IMR-90 (cell line): ENCODE results near the gene PXT1.

Source experiments
- BHLHE40 ChIP-seq: fragments of 150-350 bp; IDR thresholded peaks from 2 replicates; pipeline ENCODE4 v1.6.1; 2016; ENCODE audit warnings: mild to moderate bottlenecking, low read depth, low read length
- CEBPB ChIP-seq: IDR thresholded peaks from 2 replicates; pipeline ENCODE4 v1.6.1; 2012; ENCODE audit warnings: low read depth, low read length, improper control_type of control experiment
- FOS ChIP-seq: fragments of 150-350 bp; IDR thresholded peaks from 2 replicates; pipeline ENCODE4 v1.6.1; 2016; ENCODE audit warnings: low read depth, low read length
- MAZ ChIP-seq: IDR thresholded peaks from 2 replicates; pipeline ENCODE4 v1.6.1; 2012; ENCODE audit warnings: low read depth, mild to moderate bottlenecking, low read length, improper control_type of control experiment, moderate library complexity, borderline replicate concordance
- MXI1 ChIP-seq: IDR thresholded peaks from 2 replicates; pipeline ENCODE4 v1.6.1; 2012; ENCODE audit warnings: low read depth, mild to moderate bottlenecking, low read length, moderate library complexity, borderline replicate concordance
- POLR2A ChIP-seq: IDR thresholded peaks from 2 replicates; pipeline ENCODE4 v1.6.1; 2012; ENCODE audit warnings: mild to moderate bottlenecking, low read depth, low read length
- RAD21 ChIP-seq: IDR thresholded peaks from 2 replicates; pipeline ENCODE4 v1.6.1; 2012; ENCODE audit warnings: low read length, improper control_type of control experiment
- RCOR1 ChIP-seq: IDR thresholded peaks from 2 replicates; pipeline ENCODE4 v1.6.1; 2012; ENCODE audit warnings: mild to moderate bottlenecking, low read length, improper control_type of control experiment; ENCODE audit not compliant: insufficient replicate concordance
- RFX5 ChIP-seq: IDR thresholded peaks from 2 replicates; pipeline ENCODE4 v1.8.0; 2012; ENCODE audit warnings: low read depth, mild to moderate bottlenecking, low read length, moderate library complexity
- SMC3 ChIP-seq: fragments of 150-350 bp; IDR thresholded peaks from 2 replicates; pipeline ENCODE4 v1.6.1; 2016; ENCODE audit warnings: low read depth, mild to moderate bottlenecking, antibody characterized with exemption, low read length, moderate library complexity
- USF2 ChIP-seq: fragments of 150-350 bp; IDR thresholded peaks from 2 replicates; pipeline ENCODE4 v1.6.1; 2017; ENCODE audit warnings: mild to moderate bottlenecking, antibody characterized with exemption, low read length, low read depth
- TF ChIP-seq, protein P1 (sequence below): conservative IDR thresholded peaks from 2 replicates; pipeline ENCODE4 v1.5.1; 2012; ENCODE audit warnings: mild to moderate bottlenecking, low read depth, low read length, improper control_type of control experiment

DNA sequence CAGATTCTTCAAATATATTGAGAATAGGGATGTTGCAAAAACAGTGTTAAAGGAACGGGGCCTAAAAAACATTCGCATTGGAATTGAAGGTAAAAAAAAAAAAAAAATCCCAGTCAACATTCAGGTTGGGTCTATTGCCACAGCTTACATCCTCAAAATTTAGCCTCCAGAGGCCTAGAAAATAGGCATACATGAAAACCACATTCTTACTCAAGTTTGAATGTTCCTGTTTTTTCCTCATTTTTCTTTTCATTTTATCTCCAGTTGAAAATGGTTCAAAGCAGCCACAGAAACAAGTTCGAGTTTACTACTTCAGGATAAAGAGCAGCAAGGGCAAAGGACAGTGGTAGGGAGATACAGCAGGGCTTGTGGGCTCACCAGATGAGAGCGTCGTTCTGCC is 42.1 kb upstream of the PXT1 start:
- TF ChIP-seq, protein P1, sequence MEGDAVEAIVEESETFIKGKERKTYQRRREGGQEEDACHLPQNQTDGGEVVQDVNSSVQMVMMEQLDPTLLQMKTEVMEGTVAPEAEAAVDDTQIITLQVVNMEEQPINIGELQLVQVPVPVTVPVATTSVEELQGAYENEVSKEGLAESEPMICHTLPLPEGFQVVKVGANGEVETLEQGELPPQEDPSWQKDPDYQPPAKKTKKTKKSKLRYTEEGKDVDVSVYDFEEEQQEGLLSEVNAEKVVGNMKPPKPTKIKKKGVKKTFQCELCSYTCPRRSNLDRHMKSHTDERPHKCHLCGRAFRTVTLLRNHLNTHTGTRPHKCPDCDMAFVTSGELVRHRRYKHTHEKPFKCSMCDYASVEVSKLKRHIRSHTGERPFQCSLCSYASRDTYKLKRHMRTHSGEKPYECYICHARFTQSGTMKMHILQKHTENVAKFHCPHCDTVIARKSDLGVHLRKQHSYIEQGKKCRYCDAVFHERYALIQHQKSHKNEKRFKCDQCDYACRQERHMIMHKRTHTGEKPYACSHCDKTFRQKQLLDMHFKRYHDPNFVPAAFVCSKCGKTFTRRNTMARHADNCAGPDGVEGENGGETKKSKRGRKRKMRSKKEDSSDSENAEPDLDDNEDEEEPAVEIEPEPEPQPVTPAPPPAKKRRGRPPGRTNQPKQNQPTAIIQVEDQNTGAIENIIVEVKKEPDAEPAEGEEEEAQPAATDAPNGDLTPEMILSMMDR = no peak
- TF ChIP-seq POLR2A (no peak), RCOR1 (no peak), SMC3 (no peak), FOS (no peak), RFX5 (no peak), CEBPB (no peak), MXI1 (no peak), BHLHE40 (no peak), RAD21 (no peak), USF2 (no peak), MAZ (no peak)
